HG03135 (cell line): ENCODE results near the gene PPP4R3B.
"Not testable (repeated sequence)": the region's sequence is repeated elsewhere in the genome, so short reads cannot be mapped to it uniquely, and the experiment has no call there.

Experiments
- ATAC-seq: cut with Tn5 transposase; IDR thresholded peaks from one replicate; pipeline ENCODE4 v1.9.1; 2021; ENCODE audit warnings: mild to moderate bottlenecking, moderate library complexity; ENCODE audit not compliant: unreplicated experiment

Gene PPP4R3B

GRCh38 chr2:55596795-55597194 lies 20.6 kb downstream of the PPP4R3B start:
- ATAC-seq = not testable (repeated sequence)

- no peak for ATAC-seq
Measured at GRCh38 chr2:55595536-55595935, 21.9 kb downstream of the PPP4R3B start.

- no peak for ATAC-seq
Measured at GRCh38 chr2:55592130-55592529, 25.3 kb downstream of the PPP4R3B start.

GRCh38 chr2:55590810-55591440 lies 26.5 kb downstream of the PPP4R3B start:
- ATAC-seq = no peak

GRCh38 chr2:55585451-55586080 lies 31.9 kb downstream of the PPP4R3B start:
- ATAC-seq = no peak

- ATAC-seq = no peak
Measured at GRCh38 chr2:55581874-55582547, 35.4 kb downstream of the PPP4R3B start.

GRCh38 chr2:55581435-55581834 lies 36.0 kb downstream of the PPP4R3B start:
- ATAC-seq = no peak

GRCh38 chr2:55569002-55569401 lies 48.4 kb downstream of the PPP4R3B start:
- not testable (repeated sequence) for ATAC-seq

- no peak for ATAC-seq
Measured at GRCh38 chr2:55567298-55567697, 50.1 kb downstream of the PPP4R3B start.

- ATAC-seq = no peak
Measured at GRCh38 chr2:55565613-55566012, 51.8 kb downstream of the PPP4R3B start.

- ATAC-seq = no peak
Measured at GRCh38 chr2:55560855-55561254, 56.6 kb downstream of the PPP4R3B start.

GRCh38 chr2:55556809-55557208 lies 60.6 kb downstream of the PPP4R3B start:
- no peak for ATAC-seq

- ATAC-seq = no peak
Measured at GRCh38 chr2:55555977-55556376, 61.4 kb downstream of the PPP4R3B start.

- no peak for ATAC-seq
Measured at GRCh38 chr2:55553321-55553720, 64.1 kb downstream of the PPP4R3B start.

- no peak for ATAC-seq
Measured at GRCh38 chr2:55550368-55551102, 66.9 kb downstream of the PPP4R3B start.

GRCh38 chr2:55547679-55548078 lies 69.7 kb downstream of the PPP4R3B start:
- not testable (repeated sequence) for ATAC-seq

GRCh38 chr2:55547001-55547400 lies 70.4 kb downstream of the PPP4R3B start:
- ATAC-seq = no peak

- no peak for ATAC-seq
Measured at GRCh38 chr2:55530539-55531081, 86.8 kb downstream of the PPP4R3B start.

- no peak for ATAC-seq
Measured at GRCh38 chr2:55526174-55526573, 91.2 kb downstream of the PPP4R3B start.

GRCh38 chr2:55524884-55525437 lies 92.5 kb downstream of the PPP4R3B start:
- ATAC-seq = no peak
